Measurements from ENCODE around the gene METTL1.

DNA sequence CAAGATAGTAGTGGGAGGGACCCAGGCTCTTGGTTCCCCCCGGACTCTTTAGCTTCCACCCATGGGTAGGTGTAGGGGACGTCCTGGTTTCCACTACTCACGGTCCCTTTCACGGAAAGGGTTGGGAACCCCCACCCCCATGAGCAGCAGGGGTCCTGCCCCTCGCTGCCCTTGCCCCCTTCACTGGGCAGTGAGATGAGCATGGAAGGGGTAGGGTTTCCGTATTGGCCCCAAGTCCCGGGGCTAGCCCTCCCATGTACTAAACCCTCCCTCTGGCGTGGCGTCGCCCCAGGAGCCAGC, 46.1 kb downstream of the METTL1 start:
- TF ChIP-seq CTCF (conservative IDR thresholded peaks at IDR 0.05) (no peak), EZH2 (IDR thresholded peaks at IDR 0.05; ENCODE audit: low read depth) (no peak)

Measured in PC-9 (cell line).